Body of pancreas (tissue), 4 donors: ENCODE data around the gene KLRC1.
"Not testable (repeated sequence)": the region's sequence is repeated elsewhere in the genome, so short reads cannot be mapped to it uniquely, and the experiment has no call there.

Source experiments
- POLR2A ChIP-seq, 3 donors: fragments of 450-650 bp; IDR thresholded peaks; one replicate each; pipeline ENCODE4 v1.6.1; 2016; ENCODE audit warnings: antibody characterized with exemption in 3 of 3, mild to moderate bottlenecking in 2 of 3
- TF ChIP-seq, protein P1 (sequence below), 7 experiments: fragments of 450-650 bp in 4 of 7; fragments of 200-600 bp in 3 of 7; sonication (generic) in 3 of 7; IDR thresholded peaks; one replicate each; pipeline ENCODE4 v1.5.1; 2016 to 2019; ENCODE audit warnings: antibody characterized with exemption in 7 of 7

- TF ChIP-seq, protein P1, sequence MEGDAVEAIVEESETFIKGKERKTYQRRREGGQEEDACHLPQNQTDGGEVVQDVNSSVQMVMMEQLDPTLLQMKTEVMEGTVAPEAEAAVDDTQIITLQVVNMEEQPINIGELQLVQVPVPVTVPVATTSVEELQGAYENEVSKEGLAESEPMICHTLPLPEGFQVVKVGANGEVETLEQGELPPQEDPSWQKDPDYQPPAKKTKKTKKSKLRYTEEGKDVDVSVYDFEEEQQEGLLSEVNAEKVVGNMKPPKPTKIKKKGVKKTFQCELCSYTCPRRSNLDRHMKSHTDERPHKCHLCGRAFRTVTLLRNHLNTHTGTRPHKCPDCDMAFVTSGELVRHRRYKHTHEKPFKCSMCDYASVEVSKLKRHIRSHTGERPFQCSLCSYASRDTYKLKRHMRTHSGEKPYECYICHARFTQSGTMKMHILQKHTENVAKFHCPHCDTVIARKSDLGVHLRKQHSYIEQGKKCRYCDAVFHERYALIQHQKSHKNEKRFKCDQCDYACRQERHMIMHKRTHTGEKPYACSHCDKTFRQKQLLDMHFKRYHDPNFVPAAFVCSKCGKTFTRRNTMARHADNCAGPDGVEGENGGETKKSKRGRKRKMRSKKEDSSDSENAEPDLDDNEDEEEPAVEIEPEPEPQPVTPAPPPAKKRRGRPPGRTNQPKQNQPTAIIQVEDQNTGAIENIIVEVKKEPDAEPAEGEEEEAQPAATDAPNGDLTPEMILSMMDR (IDR thresholded peaks at IDR 0.05): not testable (repeated sequence)
- TF ChIP-seq POLR2A (IDR thresholded peaks at IDR 0.05): not testable (repeated sequence)
Observed at GRCh38 chr12:10439608-10440274, 13.4 kb downstream of the KLRC1 start.
